ENCODE results near the gene CDK17.
"Not testable (repeated sequence)": the region's sequence is repeated elsewhere in the genome, so short reads cannot be mapped to it uniquely, and the experiment has no call there.

Gene CDK17

DNA sequence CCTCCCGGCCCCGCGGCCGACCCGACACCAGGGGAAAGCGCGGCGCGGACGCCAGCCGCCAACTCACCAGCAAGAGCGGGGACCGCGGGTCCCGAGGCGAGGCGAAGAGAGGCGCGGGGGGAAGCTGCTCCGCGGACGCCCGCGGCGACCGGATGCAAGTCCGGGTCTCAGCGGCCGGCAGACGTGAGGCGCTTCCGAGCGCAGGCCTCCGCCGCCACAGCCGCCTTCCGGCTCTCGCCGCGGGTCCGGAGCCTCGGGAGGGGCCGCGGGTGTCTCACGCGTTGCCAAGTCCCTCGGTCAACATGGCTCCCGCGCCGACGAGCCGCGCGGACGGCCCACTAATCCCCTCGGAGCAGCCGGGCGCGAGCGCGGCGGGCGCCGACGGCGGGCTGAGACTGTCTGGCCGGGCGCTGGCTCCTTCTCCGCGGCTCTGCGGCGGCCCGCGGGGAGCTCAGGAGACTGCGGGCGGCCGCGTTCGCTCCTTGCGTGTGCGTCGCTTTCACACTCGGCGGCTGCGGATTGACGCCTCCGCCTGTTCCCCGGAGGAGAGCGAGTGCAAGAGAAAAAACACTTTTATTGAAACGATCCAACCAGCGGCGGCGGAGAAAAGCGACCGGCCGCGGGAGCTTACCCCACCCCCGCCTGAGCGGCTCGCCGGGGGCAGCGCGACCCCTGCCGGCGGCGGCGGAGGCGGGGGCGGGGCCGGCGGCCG, at the start of gene CDK17:
CDK17 (minus strand) TSS at position 521 of the 712 bp plus-strand sequence. CDS start 65,603 bp downstream, outside the sequence.
- DNase-seq: peak; percentile 86

DNA sequence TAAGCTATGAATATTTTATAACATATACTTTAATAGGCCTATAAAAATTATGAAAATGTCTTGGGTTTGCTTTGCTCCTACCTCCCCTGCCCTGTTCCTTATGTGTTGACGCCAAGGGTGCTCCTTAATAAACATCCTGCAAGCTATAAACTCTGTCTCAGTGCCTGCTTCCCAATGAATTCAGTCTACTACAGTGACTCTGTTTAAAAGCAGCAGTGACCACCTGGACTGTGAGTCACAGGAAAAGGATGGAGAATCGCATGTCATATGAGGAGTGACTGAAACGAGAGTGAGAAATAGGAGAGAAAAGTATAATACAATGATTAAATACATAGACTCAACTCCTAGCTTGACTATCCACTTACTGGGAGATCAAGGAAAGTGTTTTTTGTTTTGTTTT, 48.1 kb upstream of the CDK17 start:
- DNase-seq: no peak

DNA sequence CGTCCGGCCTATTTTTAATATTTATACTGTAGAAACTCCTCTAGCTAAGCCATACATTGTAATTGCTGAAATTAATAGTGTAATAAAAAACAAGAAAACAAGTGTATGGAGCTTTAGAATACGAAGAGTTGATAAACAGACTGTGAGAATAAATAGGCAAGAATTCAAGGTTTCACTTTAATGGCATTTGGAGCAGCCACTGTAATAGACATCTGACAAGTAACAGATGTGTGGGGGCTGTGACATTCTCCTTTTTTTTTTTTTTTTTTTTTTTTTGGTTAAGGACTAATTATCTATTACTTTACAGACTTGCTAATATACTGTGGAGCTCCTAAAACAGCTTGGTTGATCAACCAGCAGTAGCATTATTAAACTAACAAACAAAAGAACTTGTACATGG, 47.0 kb upstream of the CDK17 start:
- no peak for DNase-seq

DNA sequence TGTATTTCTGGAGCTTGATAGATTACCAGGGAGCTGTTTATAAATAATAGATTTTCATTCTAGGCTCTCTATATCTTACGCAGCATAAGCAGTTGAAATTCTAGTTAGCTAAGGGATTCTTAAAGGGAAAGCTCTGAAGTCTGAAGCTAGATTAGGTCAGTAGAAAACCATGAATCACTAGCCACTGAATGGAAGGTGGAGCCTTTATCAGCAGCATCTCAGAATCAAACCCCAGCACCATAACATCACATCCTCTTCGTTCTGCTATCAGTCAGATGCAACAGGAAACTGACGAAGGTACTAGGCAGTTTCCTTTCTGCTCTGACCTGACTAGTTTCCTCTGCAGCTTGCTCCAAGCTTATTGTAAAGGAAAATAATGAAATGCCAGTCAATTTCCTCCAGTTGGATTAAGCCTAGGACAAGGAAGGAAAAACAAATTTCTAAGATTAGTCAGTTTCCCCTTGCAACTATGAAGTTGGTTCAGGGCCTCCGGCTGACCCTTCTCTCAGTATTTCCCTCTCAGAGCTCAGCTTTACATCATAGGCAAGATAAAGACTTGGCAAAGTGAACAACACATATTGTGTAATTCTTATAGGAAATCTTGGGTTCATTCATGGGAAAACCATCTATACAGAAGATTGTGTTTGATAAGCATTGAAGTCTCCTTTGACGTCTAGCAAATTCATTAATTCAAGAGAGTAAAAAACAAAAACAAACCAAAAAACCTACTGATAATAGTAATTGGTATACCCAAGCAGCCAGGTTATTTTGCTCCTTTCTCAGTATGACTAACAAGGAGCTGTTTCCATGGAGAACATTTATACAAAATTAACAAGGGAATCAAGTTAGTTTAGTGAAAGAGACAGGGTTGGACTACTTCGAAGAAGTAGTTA, 45.7 kb upstream of the CDK17 start:
- DNase-seq: peak; percentile 56

DNA sequence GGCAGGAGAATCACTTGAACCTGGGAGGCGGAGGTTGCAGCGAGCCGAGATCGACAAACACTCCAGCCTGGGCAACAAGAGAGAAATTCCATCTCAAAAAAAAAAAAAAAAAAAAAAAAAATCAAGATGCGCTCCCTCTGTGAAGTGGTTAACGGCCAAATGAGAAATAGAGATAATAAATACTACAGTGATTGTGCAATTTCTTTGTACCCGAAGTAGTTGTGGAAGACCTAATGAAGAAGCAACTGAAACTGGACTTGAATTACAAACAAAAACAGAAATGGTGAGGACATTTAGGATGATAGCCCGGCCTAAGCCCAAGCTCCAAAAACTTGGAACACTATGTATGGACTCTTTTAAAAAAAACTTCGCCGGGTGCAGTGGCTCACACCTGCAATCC, 44.2 kb upstream of the CDK17 start:
- DNase-seq: no peak

DNA sequence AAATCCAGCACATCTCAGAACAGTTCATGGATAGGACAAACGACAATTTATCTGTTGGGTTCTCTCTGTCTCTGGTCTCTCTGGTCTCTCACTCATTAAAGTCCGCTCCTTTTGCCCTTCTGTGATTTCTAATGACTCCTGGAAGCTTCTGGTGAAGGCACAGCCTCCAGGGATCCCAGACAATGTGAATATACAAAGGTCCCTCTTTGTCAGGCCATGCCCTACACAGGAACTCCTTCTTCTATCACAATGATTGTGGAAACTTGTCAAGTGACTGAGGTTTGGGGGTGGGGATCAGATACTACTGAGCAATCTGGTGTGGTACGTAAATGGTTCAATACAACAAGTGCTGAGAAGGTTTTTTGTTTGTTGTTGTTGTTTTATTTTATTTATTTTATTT, 42.7 kb upstream of the CDK17 start:
- no peak for DNase-seq

DNA sequence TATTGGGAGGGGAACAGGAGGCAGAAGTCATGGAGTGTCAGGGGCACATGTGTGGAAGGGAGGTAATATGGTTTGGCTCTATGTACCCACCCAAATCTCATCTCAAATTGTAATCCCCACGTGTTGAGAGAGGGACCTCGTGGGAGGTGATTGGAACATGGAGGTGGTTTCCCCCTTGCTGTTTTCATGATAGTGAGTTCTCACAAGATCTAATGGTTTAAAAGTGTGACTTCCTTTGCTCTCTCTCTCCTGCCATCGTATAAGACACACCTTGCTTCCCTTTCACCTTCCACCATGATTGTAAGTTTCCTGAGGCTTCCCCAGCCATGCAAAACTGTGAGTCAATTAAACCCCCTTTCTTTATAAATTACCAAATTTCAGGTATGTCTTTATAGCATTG, 41.6 kb upstream of the CDK17 start:
- DNase-seq: peak; percentile 5

DNA sequence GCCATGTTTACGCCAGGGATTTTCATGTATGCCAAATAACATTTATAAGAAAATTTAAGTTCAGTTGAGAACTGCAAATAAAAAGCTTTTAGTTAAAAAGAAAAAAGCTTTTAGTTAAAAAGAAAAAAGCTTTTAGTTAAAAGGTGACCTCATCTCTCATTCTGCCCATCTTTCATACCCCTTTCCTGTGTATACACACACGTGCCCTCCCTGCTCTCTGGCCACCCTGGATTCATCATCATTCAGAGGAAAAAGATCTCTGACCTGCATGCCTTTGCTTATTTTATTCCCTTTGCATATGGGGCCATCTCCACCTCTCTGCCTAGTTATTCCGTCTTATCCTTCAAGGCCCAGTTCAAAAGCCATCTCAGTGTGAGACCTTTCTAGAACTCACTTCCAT, 38.1 kb upstream of the CDK17 start:
- DNase-seq: no peak

DNA sequence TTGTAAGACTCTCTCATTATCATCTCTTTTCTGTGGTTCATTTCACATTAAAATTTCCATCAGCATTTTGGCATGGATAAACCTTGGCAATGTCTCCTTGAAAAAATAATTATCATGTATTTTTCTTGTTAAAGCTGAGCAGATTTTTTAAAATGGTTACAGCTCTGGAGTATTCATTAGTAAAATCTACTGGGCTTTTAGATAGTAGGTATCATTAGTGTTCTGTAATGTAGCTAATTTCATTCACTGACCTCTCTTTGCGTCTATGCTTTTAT, 36.9 kb upstream of the CDK17 start:
- no peak for DNase-seq

DNA sequence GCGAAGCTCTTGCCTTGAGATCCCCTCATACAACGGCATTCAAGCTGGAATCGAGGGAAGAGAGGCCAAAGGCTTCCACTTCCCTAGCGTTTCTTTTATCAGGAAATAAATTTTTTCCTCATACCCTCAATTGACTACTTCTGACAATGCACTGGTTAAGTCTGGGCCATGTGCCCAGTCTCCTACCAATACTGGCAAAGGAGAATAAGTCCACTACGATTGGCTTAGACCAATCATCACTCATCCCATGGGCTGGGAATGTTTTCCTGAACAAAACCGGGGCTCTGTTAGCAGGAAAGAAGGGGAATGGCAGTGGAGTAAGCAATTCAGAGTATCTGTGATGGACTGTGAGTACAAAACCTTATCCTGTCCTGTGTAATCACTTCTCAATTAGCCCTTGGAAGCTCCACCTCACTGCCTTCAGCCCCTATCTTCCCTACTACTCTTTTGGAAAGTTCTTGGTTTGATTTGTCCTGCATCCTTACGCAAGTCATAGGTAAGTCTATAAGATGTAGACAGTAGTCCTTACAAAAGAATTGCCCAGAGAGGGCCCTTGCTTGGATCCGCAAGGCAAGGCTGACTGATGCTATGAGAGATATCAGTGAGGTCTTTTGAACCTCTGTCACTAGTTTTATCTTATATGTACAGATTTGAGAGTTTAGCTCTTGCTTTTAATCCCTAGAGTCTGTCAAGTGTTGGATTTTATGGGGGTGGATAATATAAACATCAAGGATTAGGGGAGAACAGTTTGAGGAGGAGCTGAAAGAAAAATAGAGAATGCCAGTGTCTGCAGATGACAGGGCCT, 36.3 kb upstream of the CDK17 start:
- DNase-seq: no peak

DNA sequence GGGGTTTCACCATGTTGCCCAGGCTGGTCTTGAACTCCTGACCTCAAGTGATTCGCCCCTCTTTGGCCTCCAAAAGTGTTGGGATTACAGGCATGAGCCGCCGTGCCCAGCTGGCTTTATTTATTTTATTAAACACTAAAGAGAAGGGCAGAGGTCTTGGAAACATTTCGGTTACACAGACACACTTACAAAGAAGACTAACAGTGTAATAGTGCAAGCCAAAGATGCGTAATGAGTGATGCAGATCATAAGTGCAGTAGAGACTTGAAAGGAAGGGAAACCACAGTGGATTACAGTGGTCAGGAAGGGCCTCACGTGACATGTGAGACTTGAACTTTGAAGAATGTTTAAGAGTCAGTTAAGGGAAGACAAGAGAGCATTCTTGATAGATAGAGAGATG, 33.9 kb upstream of the CDK17 start:
- DNase-seq: peak; percentile 72

DNA sequence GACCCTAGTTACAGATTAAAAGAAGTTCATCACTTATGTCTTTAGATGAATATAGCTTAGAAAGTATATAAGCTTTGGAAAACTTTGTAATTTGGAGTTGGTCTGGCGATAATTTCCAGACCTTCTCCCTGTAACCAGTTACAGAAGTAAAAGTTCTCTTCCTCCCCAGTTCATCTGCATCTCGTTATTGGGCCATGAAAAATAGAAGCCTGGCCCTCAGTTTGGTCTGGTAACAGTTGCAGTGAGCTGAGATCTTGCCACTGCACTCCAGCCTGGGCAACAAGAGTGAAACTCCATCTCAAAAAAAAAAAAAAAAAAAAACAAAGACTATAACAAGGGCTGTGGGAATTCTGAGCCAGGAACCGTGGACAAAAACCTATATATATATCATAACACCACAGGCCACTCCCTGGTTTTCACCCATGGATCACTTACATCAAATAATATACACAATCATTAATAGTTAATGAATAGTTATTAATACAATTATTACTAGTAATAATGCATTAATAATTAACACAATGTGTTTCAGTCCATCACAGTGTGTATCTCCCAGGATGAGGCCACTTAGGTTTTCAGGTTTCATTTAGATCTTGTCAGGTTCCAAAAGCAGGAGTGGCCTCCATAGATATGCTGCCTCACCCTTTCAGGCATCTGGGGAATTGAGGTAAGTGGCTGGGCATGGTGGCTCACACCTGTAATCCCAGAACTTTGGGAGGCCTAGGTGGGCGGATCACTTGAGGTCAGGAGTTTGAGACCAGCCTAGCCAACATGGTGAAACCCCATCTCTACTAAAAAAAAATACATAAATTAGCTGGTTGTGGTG, 32.5 kb upstream of the CDK17 start:
- DNase-seq: not testable (repeated sequence)

DNA sequence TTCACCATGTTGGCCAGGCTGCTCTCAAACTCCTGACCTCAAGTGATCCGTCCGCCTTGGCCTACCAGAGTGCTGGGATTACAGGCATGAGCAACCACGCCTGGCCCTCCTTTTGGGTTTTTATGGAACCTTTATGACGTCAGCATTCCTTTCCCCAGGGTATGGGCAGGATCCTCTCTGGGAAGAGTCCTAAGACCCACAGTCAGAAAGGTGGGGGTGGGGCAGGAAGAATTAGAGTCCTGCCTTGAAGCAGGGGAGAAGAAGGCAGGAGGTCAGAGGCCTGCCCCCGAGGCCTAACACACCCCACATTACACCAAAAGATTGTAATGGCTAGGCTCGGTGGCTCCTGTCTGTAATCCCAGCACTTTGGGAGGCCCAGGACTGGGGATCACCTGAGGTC, 30.8 kb upstream of the CDK17 start:
- DNase-seq: no peak

DNA sequence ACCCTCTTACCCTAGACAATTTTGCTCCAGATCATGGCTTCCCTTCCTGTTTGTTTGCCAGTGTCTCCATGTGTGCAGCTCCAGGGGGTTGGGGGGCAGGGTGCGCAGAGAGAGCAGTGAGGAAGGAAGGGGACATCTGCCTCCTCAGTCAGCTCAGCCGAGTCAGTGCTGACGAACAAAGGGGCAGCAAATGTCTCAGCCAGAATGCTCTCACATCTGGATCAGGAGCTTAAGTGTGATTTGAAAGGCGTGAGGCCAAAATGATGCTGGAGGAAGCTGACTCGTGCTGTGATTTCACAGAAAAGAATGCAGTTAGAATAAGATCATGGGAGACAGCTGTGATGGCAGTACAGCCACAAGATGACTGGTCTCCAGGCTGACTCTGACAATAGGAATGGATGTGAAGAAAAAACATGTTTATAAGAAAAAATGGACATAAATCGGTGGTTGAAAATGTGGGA, 27.1 kb upstream of the CDK17 start:
- DNase-seq: no peak

DNA sequence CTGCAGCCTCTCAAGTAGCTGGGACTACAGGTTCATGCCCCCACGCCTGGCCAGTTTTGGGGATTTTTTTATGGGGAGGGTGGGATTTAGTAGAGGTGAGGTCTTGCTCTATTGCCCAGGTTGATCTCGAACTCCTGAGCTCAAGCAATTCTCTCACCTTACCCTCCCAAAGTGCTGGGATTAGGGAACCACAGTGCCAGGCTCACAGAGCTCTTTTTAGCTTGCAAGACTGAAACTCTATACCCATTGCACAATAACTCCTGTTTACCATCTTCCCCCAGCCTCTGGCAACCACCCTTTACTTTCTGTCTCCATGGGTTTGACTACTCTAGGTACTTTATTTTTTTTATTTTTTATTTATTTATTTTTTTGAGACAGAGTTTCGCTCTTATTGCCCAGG, 25.7 kb upstream of the CDK17 start:
- no peak for DNase-seq

DNA sequence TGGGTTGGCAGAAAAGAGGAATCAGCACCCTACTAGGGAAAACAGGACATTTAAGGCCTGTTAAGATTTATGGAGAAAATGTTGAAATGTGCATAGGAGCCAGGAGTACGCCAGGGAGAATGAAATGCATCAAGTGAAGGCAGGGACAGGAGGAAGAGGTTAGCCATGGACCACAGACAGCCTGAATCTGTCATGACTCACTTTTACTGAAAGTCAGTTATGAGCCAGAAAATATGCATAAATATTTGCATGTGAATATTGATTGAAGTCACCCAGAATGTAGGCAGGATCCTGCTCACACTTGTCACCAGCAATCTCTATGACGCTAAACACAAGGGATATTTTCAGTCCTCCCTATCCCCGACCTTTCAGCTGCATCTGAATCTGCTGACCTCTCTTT, 25.1 kb upstream of the CDK17 start:
- DNase-seq: no peak

DNA sequence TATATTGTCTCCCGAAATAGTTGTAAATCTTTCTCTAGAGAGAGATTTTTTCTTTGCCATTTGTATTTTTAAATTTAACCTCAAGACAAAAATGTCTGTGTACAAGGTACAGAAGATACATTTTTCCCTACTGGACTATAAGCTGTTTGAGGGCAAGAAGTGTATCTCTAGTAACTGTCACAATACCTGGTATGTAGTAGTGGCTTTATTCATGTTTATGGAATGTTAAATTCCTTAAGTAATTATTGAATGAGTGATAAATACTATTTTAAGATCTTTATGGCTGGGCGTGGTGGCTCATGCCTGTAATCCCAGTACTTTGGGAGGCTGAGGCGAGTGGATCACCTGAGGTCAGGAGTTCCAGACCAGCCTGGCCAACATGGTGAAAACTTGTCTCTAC, 24.4 kb upstream of the CDK17 start:
- no peak for DNase-seq

DNA sequence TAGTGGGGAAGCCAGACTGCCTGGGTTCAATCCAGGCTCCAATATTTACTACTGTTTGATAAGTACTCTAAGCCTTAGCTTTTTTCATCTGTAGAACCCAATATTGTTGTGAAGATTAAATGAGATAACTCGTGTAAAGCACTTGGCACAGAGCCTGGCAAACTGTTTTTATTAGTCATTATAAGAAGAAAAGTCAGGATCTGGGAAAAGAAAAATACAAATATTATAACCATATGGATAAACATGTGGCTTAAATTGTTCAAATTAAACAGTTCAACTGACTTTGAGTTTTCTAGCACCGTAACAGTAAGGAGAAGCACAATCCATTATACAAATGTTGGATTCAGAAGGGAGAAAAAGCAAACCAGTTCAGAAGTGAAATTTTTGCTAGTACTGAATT, 22.0 kb upstream of the CDK17 start:
- DNase-seq: no peak

DNA sequence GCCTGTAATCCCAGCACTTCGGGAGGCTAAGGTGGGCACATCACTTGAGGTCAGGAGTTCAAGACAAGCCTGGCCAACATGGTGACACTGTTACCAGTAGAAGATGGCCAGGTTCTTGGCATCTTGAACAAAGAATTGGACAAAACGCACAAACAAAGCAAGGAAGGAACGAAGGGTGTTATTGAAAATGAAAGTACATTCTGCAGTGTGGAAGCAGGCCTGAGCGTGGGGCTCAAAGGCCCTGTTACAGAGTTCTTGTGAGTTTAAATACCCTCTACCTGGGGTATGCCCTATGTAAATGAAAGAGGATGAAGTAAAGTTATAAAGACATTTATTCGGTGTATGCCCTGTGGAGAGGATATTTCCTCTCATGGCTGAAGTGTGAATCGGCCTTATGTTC, 20.8 kb upstream of the CDK17 start:
- no peak for DNase-seq

DNA sequence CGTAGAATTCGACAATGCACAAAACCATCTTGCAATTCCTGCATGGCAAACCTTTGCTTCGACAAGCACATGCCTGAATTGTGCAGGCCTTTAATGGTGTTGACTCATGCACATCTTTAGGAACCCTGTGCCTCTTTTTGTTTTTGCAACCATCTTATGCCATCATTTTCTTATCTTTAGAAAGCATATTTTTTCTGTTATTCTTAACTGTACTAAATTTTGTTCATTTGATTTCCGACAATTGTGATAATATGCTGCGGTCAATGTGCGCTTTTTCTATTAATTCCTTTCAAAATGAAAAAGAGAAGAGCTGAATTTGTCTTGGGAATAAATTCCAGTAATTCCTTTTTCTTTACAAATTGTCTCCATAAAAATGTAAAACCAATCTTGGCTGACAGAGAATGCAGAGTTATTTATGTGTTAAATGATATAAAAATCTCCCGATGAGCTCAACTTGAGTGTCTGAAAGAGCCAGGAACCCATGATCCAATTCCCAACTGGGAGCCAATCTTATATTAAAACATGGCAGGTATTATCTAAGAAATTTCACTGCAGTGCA, 20.1 kb upstream of the CDK17 start:
- no peak for DNase-seq

DNA sequence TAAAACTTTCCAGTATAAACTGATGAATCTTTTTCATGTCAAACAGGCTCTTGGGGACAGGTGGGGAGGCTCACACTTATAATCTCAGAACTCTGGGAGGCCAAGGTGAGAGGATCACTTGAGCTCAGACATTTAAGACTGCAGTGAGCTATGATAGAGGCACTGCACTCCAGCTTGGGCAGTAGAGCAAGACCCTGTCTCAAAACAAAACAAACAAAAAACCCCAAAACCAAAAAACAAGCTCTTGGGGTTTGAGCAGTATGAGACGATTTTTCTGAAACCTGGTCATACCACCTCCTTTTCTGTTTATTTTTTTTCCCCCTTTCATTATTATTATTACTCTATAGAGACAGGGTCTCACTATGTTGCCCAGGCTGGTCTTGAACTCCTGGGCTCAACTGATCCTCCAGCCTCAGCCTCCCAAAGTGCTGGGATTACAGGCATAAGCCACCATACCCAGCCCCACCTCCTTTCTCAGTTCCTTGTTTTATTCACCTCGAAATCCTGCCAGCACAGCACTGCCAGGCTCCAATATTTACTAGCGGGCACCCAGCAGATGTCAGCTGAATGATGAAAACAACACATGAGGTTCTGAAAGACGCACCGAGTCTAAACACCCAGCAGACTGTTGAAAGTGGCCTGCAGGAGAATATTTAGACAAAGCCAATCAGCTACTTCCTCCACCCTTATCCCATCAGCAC, 19.5 kb upstream of the CDK17 start:
- no peak for DNase-seq

DNA sequence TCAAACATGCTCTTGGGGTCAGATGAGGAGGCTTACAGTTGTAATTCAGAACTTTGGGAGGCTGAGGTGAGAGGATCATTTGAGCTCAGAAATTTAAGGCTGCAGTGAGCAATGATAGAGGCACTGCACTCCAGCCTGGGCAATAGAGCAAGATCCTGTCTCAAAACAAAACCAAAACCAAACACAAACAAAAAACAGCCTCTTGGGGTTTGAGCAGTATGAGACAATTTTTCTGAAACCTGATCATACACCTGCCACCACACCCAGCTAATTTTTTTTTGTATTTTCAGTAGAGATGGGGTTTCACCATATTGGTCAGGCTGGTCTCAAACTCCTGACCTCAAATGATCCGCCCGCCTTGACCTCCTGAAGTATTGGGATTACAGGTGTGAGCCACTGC, 17.4 kb upstream of the CDK17 start:
- not testable (repeated sequence) for DNase-seq
